DMS 273 (cell line): ENCODE measurements around the gene REG3A.

Experiments used
- DNase-seq: peaks from one replicate; lab custom pipeline; 2025; ENCODE audit not compliant: unreplicated experiment; lab: John Stamatoyannopoulos, UW

The REG3A gene

DNA sequence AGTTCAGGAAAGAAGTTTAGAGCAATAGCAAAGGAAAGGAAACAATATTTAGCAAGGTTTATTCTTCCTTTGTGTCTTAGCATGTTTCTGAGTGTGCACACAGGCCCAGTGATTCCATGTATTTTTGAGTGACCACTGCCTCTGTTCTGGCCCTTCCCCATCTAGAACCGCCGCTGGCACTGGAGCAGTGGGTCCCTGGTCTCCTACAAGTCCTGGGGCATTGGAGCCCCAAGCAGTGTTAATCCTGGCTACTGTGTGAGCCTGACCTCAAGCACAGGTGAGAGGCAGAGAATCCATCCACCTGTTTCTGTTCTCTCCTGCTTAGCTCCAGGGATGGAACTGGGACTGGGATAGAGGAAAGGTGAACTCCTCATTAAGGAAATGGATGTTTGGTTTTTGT, 36.9 kb downstream of the REG3A start:
- no peak for DNase-seq

DNA sequence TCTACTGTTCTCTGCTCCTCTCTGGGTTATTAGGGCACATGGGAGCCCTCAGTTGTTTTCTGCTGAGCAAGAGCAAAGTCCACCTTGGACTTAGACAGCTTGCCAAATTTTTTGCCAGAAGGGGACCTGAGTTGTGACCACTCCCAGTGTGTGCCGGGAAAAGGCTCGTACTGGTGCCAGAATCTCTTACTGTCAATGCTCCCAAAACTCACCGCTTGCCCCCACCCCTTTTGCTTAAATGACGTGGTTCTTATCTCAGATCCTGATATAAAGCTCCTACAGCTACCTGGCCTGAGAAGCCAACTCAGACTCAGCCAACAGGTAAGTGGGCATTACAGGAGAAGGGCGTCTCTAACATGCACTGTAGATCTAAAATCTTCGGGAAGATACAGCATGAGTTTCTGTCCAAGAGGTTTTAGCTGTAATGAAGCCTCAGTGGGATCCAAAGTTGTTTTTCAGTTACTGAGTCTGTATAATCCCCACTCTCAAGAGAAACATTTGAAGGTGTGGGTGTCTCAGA, 39.3 kb downstream of the REG3A start, which contains the start of gene REG1A:
Gene REG1A (plus strand): TSS at position 295 of the 520 bp plus-strand sequence. CDS start 374 bp downstream, outside the sequence.
- no peak for DNase-seq

DNA sequence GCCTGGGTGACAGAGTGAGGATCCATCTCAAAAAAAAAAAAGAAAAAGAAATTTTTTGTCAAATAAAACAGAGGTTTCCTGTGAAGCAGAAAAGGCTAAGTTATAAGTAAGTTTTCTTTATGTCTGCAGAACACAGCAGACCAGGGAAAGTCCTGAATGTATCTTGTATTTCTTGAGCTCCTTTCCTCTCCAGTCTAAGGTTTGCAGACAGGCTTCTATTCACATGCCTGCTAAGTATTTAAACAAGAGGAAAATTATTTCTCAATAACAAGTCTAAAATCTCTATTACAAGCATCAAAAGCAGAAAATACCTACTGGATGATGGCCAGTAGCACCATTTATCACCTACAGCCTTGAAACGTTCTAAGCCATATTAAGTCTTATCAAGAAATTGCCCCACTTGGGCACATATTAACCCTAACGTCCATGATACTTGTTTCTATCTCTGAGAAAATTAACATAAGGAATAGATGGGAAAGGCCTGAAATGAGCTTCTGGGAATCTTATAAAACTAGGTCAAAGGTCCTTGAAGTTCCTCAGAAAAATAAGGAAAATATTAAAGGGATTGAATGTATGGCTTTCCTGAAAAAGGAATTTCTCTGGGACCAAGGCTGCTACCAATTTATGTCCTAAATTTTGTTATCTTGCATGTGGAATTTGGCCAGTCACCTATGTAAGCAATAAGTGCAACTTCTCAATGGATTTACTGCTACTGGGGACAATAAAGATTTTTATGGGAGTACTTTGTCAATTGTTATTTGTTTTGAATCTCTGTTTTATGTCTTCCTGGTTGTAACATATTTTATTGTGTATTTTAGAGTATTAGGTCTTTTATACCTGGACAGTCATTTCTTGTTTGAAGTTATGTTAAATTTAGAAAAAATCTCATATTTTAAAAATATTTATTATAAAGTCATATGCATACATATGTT, 42.3 kb downstream of the REG3A start:
- DNase-seq, result no peak

DNA sequence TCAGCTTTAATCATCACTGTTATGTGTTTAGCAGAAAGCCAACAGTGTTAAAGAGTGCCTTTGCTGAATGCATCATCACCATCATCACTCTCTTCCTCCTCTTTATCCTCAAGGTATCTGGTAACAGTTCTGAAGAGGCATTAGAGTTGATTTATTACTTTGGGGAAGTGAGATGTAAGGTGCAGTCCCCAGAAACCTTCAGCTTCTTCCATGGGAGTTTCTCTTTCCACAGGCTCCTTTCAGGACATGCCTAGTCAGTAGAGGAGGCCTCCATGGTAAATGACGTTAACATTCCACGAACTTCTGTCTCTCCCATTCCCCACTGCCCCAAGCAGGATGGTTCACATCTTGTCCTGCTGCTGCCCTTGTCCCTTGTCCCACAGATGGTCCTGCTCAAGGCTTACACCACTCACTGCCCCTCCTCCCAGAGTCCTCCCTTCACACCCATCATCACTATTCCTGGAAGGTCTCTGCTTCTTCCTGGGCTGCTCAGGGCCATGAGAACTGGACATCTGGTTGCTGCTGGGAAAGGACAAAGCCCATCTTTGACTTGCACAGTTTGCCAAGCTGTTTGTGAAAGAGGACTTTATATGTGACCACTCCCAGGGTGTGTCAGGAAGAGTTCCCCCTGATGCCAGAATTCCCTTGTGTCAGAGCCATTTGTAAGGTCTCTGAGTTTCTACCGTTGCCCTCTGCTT, 44.6 kb downstream of the REG3A start:
- DNase-seq, result no peak

DNA sequence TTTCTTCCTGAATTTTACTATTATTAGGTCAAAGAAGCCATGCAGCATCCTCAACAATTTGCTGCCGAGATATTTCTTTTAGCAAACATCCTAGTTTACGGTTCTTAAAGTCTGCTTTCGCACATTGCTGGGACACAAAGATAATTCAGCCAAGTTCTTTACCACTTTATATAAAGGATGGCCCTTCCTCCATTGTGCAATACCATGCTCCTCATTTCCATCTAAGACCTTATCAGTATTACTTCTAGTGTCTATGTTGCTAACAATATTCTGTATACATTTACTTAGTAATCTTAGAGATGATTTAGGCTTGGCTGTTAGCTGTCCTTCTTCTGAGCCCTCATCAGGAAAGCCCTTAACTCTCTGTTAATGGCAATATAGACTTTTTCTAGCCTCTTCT, 47.3 kb downstream of the REG3A start:
- DNase-seq, result no peak
